ENCODE results near the gene KLHL22. TPM values are rescaled to one million over a fixed set of nuclear protein-coding genes. Genes with fewer than 3 reads are reported as not detected.

Gene KLHL22
- total RNA-seq, 1 experiment from 2014 or later, result 14.5 TPM

DNA sequence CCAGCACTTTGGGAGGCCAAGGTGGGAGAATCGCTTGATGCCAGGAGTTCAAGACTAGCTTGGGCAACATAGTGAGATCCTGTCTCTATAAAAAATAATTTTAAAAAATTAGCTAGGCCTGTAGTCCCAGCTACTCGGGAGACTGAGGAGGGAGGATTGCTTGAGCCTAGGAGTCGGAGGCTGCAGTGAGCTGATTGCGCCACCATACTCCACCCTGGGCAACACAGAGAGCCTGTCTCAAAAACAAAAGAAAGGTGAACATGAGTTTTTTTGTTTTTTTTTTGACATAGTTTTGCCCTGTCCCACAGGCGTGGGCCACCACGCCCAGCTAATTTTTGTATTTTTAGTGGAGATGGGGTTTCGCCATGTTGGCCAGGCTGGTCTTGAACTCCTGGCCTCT lies 29.5 kb upstream of the KLHL22 start:
- no peaks in the 10 kb centered on the region for H3K27me3 ChIP-seq (ENCODE audit: control insufficient read depth, insufficient read depth, low read length)
- peaks cover 15% of the 10 kb centered on the region for H3K4me1 ChIP-seq (ENCODE audit: control insufficient read depth, insufficient read depth, low read length)
- H3K36me3 ChIP-seq (ENCODE audit: control insufficient read depth, insufficient read depth, low read length), result no peaks in the 10 kb centered on the region
- ChIA-PET CTCF (no interaction called here), POLR2A (no interaction called here)
- no peak overlapping the region for H3K4me3 ChIP-seq (ENCODE audit: low read depth in 2 of 2, low read length in 2 of 2)
- intact Hi-C loops (cut with micrococcal nuclease; ENCODE audit: unreplicated experiment), result no loop called here
- H3K27ac ChIP-seq (ENCODE audit: low read length), result no peak overlapping the region
- in situ Hi-C loops (cut with HindIII; ENCODE audit: low pct_unique_long_range_greater_than_20kb, low sequenced_read_pairs), result no loop called here
- no peak for TF ChIP-seq TCF7L2 (IDR thresholded peaks at IDR 0.05; ENCODE audit: low read depth, low read length)
- H3K9me3 ChIP-seq (ENCODE audit: control insufficient read depth, insufficient read depth, low read depth, low read length), result no peaks in the 10 kb centered on the region
- DNase-seq (ENCODE audit: low read depth, low spot score) (no peak), ATAC-seq (no peak)
- no TSS peak for BruUV-seq (replicated peaks)

DNA sequence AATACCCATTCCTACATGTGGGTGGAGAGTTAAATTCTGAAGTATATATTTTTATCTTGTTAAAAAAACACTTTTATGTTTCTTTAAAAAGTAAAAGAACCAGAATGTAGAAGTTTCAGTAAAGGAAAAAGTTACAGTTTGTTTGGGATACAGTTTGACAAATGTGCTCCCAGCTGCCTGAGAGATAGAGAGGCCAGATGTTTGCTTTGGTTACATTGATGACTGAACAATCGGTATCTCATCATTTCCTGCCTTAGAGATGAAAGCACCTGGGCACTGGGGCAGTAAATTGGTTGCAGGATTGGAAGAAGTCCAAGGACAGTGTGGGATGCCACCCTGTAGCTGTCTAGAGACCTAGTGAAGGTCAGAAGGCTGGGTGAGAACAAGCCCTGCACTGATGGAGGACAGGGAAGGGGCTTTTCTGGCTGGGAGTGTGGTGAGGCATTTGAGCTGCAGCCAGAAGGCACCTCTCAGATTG lies 28.4 kb upstream of the KLHL22 start:
- no peak for ATAC-seq
- ChIA-PET POLR2A (no interaction called here), CTCF (no interaction called here)
- Histone ChIP-seq H3K4me3 (ENCODE audit: low read depth in 2 of 2, low read length in 2 of 2) (no peak overlapping the region), H3K27me3 (ENCODE audit: control insufficient read depth, insufficient read depth, low read length) (no peaks in the 10 kb centered on the region), H3K4me1 (ENCODE audit: control insufficient read depth, insufficient read depth, low read length) (peaks cover 15% of the 10 kb centered on the region), H3K27ac (ENCODE audit: low read length) (peak overlapping the region; percentile 51; the same call in 1 of the 2 replicates), H3K36me3 (ENCODE audit: control insufficient read depth, insufficient read depth, low read length) (no peaks in the 10 kb centered on the region), H3K9me3 (ENCODE audit: control insufficient read depth, insufficient read depth, low read depth, low read length) (no peaks in the 10 kb centered on the region)
- no peak for DNase-seq (ENCODE audit: low read depth, low spot score)
- intact Hi-C loops (cut with micrococcal nuclease; ENCODE audit: unreplicated experiment), result no loop called here
- TF ChIP-seq POLR2AphosphoS5 (IDR thresholded peaks at IDR 0.05; ENCODE audit: low read depth, low read length) (no peak), TCF7L2 (IDR thresholded peaks at IDR 0.05; ENCODE audit: low read depth, low read length) (no peak), SIN3A (IDR thresholded peaks at IDR 0.05; ENCODE audit: borderline replicate concordance, insufficient read depth, low read depth, low read length) (no peak)
- TF ChIP-seq, protein P1, sequence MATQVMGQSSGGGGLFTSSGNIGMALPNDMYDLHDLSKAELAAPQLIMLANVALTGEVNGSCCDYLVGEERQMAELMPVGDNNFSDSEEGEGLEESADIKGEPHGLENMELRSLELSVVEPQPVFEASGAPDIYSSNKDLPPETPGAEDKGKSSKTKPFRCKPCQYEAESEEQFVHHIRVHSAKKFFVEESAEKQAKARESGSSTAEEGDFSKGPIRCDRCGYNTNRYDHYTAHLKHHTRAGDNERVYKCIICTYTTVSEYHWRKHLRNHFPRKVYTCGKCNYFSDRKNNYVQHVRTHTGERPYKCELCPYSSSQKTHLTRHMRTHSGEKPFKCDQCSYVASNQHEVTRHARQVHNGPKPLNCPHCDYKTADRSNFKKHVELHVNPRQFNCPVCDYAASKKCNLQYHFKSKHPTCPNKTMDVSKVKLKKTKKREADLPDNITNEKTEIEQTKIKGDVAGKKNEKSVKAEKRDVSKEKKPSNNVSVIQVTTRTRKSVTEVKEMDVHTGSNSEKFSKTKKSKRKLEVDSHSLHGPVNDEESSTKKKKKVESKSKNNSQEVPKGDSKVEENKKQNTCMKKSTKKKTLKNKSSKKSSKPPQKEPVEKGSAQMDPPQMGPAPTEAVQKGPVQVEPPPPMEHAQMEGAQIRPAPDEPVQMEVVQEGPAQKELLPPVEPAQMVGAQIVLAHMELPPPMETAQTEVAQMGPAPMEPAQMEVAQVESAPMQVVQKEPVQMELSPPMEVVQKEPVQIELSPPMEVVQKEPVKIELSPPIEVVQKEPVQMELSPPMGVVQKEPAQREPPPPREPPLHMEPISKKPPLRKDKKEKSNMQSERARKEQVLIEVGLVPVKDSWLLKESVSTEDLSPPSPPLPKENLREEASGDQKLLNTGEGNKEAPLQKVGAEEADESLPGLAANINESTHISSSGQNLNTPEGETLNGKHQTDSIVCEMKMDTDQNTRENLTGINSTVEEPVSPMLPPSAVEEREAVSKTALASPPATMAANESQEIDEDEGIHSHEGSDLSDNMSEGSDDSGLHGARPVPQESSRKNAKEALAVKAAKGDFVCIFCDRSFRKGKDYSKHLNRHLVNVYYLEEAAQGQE (IDR thresholded peaks at IDR 0.05; ENCODE audit: insufficient read depth in 1 of 2, low read depth in 2 of 2, low read length in 1 of 2), result no peak
- TF ChIP-seq, protein P2, sequence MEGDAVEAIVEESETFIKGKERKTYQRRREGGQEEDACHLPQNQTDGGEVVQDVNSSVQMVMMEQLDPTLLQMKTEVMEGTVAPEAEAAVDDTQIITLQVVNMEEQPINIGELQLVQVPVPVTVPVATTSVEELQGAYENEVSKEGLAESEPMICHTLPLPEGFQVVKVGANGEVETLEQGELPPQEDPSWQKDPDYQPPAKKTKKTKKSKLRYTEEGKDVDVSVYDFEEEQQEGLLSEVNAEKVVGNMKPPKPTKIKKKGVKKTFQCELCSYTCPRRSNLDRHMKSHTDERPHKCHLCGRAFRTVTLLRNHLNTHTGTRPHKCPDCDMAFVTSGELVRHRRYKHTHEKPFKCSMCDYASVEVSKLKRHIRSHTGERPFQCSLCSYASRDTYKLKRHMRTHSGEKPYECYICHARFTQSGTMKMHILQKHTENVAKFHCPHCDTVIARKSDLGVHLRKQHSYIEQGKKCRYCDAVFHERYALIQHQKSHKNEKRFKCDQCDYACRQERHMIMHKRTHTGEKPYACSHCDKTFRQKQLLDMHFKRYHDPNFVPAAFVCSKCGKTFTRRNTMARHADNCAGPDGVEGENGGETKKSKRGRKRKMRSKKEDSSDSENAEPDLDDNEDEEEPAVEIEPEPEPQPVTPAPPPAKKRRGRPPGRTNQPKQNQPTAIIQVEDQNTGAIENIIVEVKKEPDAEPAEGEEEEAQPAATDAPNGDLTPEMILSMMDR (IDR thresholded peaks at IDR 0.05), result no peak
- no TSS peak for BruUV-seq (replicated peaks)
- in situ Hi-C loops (cut with HindIII; ENCODE audit: low pct_unique_long_range_greater_than_20kb, low sequenced_read_pairs), result no loop called here

DNA sequence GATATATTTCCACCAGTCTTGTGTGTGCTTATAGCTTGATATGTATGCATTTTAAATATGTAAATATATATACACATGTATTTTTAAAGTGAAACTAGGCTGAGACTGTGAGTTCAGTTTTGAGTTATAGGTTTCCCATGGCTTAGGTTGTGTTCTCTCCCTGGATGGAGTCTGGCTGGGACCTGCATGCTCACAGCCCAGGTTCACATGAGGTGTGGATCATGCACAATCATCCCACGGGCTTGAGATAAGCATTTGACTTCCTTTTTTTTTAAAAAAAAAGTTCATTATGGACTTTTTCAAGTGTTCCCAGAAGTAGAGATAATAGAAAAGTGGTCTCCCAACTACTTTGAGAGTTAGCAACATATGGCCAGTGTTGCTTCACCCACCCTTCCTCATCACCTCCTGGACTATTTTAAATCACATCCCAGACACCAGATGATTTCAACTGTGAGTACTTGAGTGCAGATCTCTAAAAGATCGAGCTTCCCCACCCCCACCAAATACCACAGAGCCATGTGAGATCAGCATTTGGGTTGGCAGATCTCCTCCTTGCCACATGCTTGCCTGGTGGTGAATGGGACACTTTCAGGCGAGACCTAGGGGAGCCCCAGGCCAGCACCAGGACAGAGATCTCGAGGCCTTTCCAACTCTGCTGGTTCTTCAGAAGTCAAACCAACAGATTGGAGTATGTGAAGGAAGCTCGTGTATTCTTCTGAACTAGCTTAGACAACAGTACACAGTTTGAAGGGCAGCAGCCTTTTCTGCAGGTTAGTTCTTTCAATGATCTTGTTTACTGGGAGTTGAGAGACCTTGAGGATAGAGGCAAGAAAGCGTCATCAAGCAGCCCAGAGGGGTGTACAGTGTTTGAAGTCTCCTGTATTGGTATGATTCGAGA lies 27.7 kb upstream of the KLHL22 start:
- TF ChIP-seq POLR2AphosphoS5 (IDR thresholded peaks at IDR 0.05; ENCODE audit: low read depth, low read length) (no peak), SIN3A (IDR thresholded peaks at IDR 0.05; ENCODE audit: borderline replicate concordance, insufficient read depth, low read depth, low read length) (no peak), TCF7L2 (IDR thresholded peaks at IDR 0.05; ENCODE audit: low read depth, low read length) (no peak)
- TF ChIP-seq, protein P1 (IDR thresholded peaks at IDR 0.05; ENCODE audit: insufficient read depth in 1 of 2, low read depth in 2 of 2, low read length in 1 of 2), result no peak
- TF ChIP-seq, protein P2 (IDR thresholded peaks at IDR 0.05), result no peak
- no peak overlapping the region for H3K4me3 ChIP-seq (ENCODE audit: low read depth in 2 of 2, low read length in 2 of 2)
- in situ Hi-C loops (cut with HindIII; ENCODE audit: low pct_unique_long_range_greater_than_20kb, low sequenced_read_pairs) (no loop called here), intact Hi-C loops (cut with micrococcal nuclease; ENCODE audit: unreplicated experiment) (no loop called here)
- no peaks in the 10 kb centered on the region for H3K36me3 ChIP-seq (ENCODE audit: control insufficient read depth, insufficient read depth, low read length)
- ChIA-PET CTCF (interaction anchor here (0.6 kb wide), 1 partner anchor 14 kb away, joined by 10 read pairs; no protein-coding TSS in a partner anchor), POLR2A (no interaction called here)
- DNase-seq (ENCODE audit: low read depth, low spot score), result no peak
- H3K27ac ChIP-seq (ENCODE audit: low read length), result peak overlapping the region; percentile 51; the same call in 1 of the 2 replicates
- H3K27me3 ChIP-seq (ENCODE audit: control insufficient read depth, insufficient read depth, low read length), result no peaks in the 10 kb centered on the region
- no peaks in the 10 kb centered on the region for H3K9me3 ChIP-seq (ENCODE audit: control insufficient read depth, insufficient read depth, low read depth, low read length)
- peaks cover 15% of the 10 kb centered on the region for H3K4me1 ChIP-seq (ENCODE audit: control insufficient read depth, insufficient read depth, low read length)
- ATAC-seq, result 0 out of 2 replicates have a peak, but pooled peaks have one; percentile 27
- no TSS peak for BruUV-seq (replicated peaks)

Measured in Panc1 (cell line).